HEK293T (cell line): ENCODE measurements around the gene HOXB6.

Experiments used
- CTCF ChIA-PET: fragments of 350-600 bp; formaldehyde crosslinking; extraction: SDS; loops from one replicate; lab custom pipeline; 2021; ENCODE audit warnings: antibody characterized with exemption, inconsistent platforms; lab: Yijun Ruan, JAX
- POLR2A ChIA-PET: fragments of 350-600 bp; formaldehyde crosslinking; extraction: SDS; loops from one replicate; lab custom pipeline; 2020; ENCODE audit warnings: antibody characterized with exemption, inconsistent platforms; lab: Yijun Ruan, JAX
- DNase-seq: peaks from one replicate; pipeline ENCODE4 v3.0.0; 2012; ENCODE audit warnings: mixed read lengths; ENCODE audit errors: extremely low spot score
- ARNT ChIP-seq: fragments of 450-650 bp; IDR thresholded peaks from 2 replicates; pipeline ENCODE4 v1.6.1; 2017; ENCODE audit warnings: mild to moderate bottlenecking
- BHLHE40 ChIP-seq: fragments of 450-650 bp; IDR thresholded peaks from 2 replicates; pipeline ENCODE4 v1.6.1; 2016; ENCODE audit warnings: mild to moderate bottlenecking, moderate library complexity, borderline replicate concordance
- CTBP1 ChIP-seq: fragments of 450-650 bp; IDR thresholded peaks from 2 replicates; pipeline ENCODE4 v1.6.1; 2016; ENCODE audit warnings: borderline replicate concordance
- ELF4 ChIP-seq: fragments of 450-650 bp; IDR thresholded peaks from 2 replicates; pipeline ENCODE4 v1.6.1; 2017; ENCODE audit warnings: antibody characterized with exemption
- FOXA1 ChIP-seq: fragments of 450-650 bp; IDR thresholded peaks from 2 replicates; pipeline ENCODE4 v1.6.1; 2016; ENCODE audit warnings: mild to moderate bottlenecking
- FOXK2 ChIP-seq: fragments of 450-650 bp; IDR thresholded peaks from 2 replicates; pipeline ENCODE4 v1.6.1; 2016; ENCODE audit warnings: mild to moderate bottlenecking
- FOXM1 ChIP-seq: fragments of 450-650 bp; IDR thresholded peaks from 2 replicates; pipeline ENCODE4 v1.6.1; 2017; ENCODE audit warnings: mild to moderate bottlenecking, borderline replicate concordance
- HDGF ChIP-seq: fragments of 450-650 bp; IDR thresholded peaks from 2 replicates; pipeline ENCODE4 v1.6.1; 2017; ENCODE audit warnings: antibody characterized with exemption, borderline replicate concordance
- L3MBTL2 ChIP-seq: fragments of 450-650 bp; conservative IDR thresholded peaks from 2 replicates; pipeline ENCODE4 v1.6.1; 2016; ENCODE audit warnings: mild to moderate bottlenecking
- LEF1 ChIP-seq: fragments of 450-650 bp; IDR thresholded peaks from 2 replicates; pipeline ENCODE4 v1.6.1; 2017; ENCODE audit warnings: mild to moderate bottlenecking, borderline replicate concordance
- NFRKB ChIP-seq: fragments of 450-650 bp; IDR thresholded peaks from 2 replicates; pipeline ENCODE4 v1.6.1; 2016; ENCODE audit warnings: mild to moderate bottlenecking, moderate library complexity
- SP1 ChIP-seq: fragments of 450-650 bp; IDR thresholded peaks from 2 replicates; pipeline ENCODE4 v1.6.1; 2017
- SUZ12 ChIP-seq: fragments of 450-650 bp; IDR thresholded peaks from 2 replicates; pipeline ENCODE4 v1.6.1; 2016; ENCODE audit warnings: mild to moderate bottlenecking
- TARDBP ChIP-seq: fragments of 450-650 bp; IDR thresholded peaks from 2 replicates; pipeline ENCODE4 v1.6.1; 2016
- ZNF384 ChIP-seq: fragments of 450-650 bp; IDR thresholded peaks from 2 replicates; pipeline ENCODE4 v1.6.1; 2016
- TF ChIP-seq, protein P1 (sequence below): fragments of 450-650 bp; IDR thresholded peaks from 2 replicates; pipeline ENCODE4 v1.6.1; 2016

HOXB6 gene

GRCh38 chr17:48625495-48626244 lies 20.9 kb upstream of the HOXB6 start:
- ChIA-PET POLR2A (interaction anchor here (0.8 to 4.0 kb wide), 18 partner anchors 10 to 470 kb away, joined by 3 to 23 read pairs (median 4); partner anchors contain the start of genes HOXB13 and HOXB8), CTCF (interaction anchor here (0.8 to 3.1 kb wide), 2 partner anchors 11 to 13 kb away, joined by 3 to 23 read pairs; no protein-coding TSS in a partner anchor)
- TF ChIP-seq LEF1 (no peak), TARDBP (no peak), ELF4 (no peak), FOXM1 (no peak), SUZ12 (no peak), BHLHE40 (no peak), SP1 (no peak), FOXA1 (no peak), ARNT (no peak), CTBP1 (no peak), HDGF (no peak), NFRKB (no peak), ZNF384 (no peak), FOXK2 (no peak), L3MBTL2 (no peak)
- TF ChIP-seq, protein P1, sequence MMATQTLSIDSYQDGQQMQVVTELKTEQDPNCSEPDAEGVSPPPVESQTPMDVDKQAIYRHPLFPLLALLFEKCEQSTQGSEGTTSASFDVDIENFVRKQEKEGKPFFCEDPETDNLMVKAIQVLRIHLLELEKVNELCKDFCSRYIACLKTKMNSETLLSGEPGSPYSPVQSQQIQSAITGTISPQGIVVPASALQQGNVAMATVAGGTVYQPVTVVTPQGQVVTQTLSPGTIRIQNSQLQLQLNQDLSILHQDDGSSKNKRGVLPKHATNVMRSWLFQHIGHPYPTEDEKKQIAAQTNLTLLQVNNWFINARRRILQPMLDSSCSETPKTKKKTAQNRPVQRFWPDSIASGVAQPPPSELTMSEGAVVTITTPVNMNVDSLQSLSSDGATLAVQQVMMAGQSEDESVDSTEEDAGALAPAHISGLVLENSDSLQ: no peak
- DNase-seq: no peak

DNA sequence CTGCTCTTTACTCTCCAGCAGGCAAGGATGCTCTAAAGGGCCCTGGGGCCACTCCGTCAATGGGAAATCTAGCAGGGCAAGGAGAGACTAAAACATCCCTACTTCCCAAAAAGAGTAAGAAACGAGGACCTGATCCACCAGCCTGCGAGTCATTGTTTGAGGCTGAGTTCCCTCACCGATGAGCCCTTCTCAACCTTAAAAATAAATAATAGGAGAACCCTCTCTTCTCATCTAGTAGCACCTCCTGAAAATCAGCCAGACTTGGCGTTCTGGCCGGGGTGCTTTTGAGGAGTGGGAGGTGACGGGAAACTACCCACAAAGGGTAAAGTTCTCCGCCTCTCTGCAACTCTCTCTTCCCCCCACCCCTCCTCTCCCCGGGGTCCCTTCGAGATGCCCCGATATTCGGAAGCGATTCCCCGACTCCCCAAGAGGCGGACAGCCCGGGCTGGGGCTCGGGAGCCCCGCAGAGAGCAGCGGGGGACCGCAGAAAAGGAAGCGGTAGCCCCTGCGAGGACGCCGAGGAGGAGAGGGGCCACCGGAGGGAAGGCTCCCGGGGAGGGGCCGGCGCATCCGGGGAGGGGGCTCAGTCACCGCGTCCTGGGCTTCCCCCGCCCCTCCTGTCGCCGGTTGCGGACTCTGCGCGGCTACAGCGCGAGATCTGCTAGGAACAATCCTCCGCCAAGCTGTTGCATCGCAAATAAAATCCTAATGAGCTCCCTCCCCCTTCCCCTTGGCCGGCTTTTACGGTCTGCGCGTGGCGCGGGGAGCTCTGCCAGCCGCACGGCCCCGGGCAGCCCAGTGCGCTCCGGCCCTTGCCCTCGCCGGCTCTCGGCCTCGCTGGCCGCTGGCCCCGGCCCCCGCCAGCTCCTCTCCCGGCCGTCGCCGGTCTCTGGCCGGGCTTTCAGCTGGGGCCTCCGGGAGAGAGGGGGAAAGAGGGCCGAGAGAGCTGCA lies 20.0 kb upstream of the HOXB6 start:
- POLR2A ChIA-PET: interaction anchor here (0.8 to 4.0 kb wide), 12 partner anchors 7 to 362 kb away, joined by 3 to 23 read pairs (median 7); no protein-coding TSS in a partner anchor
- no peak for TF ChIP-seq ARNT
- no peak for TF ChIP-seq FOXK2
- TF ChIP-seq TARDBP: no peak
- TF ChIP-seq, protein P1: no peak
- no peak for TF ChIP-seq FOXA1
- TF ChIP-seq HDGF: no peak
- no peak for TF ChIP-seq ELF4
- no peak for TF ChIP-seq SP1
- no peak; the same call in 1 of the 2 replicates for TF ChIP-seq CTBP1
- no peak for TF ChIP-seq NFRKB
- no peak for TF ChIP-seq SUZ12
- no peak for TF ChIP-seq BHLHE40
- TF ChIP-seq FOXM1: no peak
- TF ChIP-seq ZNF384: no peak
- no peak for TF ChIP-seq L3MBTL2
- no peak for TF ChIP-seq LEF1
- CTCF ChIA-PET: interaction anchor here (0.5 to 3.1 kb wide), 2 partner anchors 12 to 317 kb away, joined by 4 to 23 read pairs; no protein-coding TSS in a partner anchor
- no peak for DNase-seq

DNA sequence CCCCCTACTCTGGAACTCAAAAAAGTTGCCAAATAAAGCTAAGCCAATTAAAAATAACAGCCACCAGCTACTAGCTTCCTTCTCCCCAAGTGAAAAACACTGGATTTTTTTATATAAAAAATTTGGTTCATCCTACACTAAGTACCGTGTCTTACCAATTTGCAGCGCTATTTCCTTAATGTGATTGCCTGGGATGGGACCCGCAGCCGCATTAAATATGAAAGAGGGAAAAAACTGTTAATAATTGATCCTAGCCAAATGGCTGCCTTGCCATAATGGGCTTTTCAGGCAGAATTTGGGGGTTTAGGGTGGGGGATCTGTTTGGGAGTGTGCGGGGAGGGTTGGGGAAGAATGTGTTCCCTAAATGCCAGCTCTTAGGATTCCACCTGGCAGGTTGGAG lies 19.3 kb upstream of the HOXB6 start:
- ChIA-PET CTCF (interaction anchor here (0.5 to 2.1 kb wide), 2 partner anchors 12 to 316 kb away, joined by 4 to 6 read pairs; no protein-coding TSS in a partner anchor), POLR2A (interaction anchor here (1.2 to 1.9 kb wide), 3 partner anchors 8 to 15 kb away, joined by 7 to 9 read pairs (median 7); partner anchors contain the start of gene HOXB8)
- DNase-seq: no peak
- no peak for TF ChIP-seq LEF1
- no peak for TF ChIP-seq ARNT
- no peak for TF ChIP-seq L3MBTL2
- no peak for TF ChIP-seq SP1
- no peak for TF ChIP-seq ZNF384
- no peak for TF ChIP-seq CTBP1
- no peak for TF ChIP-seq TARDBP

DNA sequence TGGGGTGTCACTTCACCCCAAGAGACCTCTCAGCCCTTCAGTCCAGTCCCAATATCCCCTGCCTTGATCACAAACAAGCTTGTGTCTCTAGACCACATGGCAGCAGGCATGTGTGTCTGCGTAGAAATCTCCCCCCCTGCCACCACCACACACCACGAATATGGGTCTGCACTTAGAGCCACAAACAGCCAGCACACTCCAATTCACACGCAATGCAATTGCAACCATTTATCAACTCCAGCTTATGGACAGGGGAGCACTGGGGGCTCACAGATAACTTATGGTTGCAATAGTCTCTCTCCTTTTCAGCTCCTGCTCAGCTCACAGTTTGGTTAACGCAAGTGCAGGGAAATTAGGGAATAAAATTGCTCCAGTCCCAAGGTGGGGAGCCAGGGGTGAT lies 18.8 kb upstream of the HOXB6 start:
- no peak; the same call in 1 of the 2 replicates for TF ChIP-seq CTBP1
- TF ChIP-seq ELF4: no peak
- TF ChIP-seq ARNT: peak; percentile 81
- TF ChIP-seq, protein P1: peak; percentile 67
- TF ChIP-seq FOXA1: no peak
- TF ChIP-seq L3MBTL2: peak; percentile 43; the same call in 1 of the 2 replicates
- TF ChIP-seq SUZ12: no peak
- TF ChIP-seq HDGF: no peak
- TF ChIP-seq NFRKB: no peak
- 0 out of 2 replicates have a peak, but pooled peaks have one; percentile 9 for TF ChIP-seq FOXM1
- no peak for TF ChIP-seq LEF1
- no peak for TF ChIP-seq ZNF384
- DNase-seq: no peak
- ChIA-PET CTCF (interaction anchor here (2.1 kb wide), 1 partner anchor 13 kb away, joined by 6 read pairs; no protein-coding TSS in a partner anchor), POLR2A (interaction anchor here (0.8 to 1.9 kb wide), 7 partner anchors 8 to 120 kb away, joined by 3 to 9 read pairs (median 6); partner anchors contain the start of gene HOXB8)

GRCh38 chr17:48622857-48623256 lies 18.1 kb upstream of the HOXB6 start:
- no peak for TF ChIP-seq ELF4
- no peak for TF ChIP-seq HDGF
- TF ChIP-seq FOXK2: no peak
- no peak for TF ChIP-seq SP1
- no peak for TF ChIP-seq NFRKB
- TF ChIP-seq, protein P1: no peak
- no peak for TF ChIP-seq TARDBP
- no peak for TF ChIP-seq LEF1
- no peak for TF ChIP-seq FOXM1
- no peak for TF ChIP-seq FOXA1
- no peak for TF ChIP-seq ZNF384
- POLR2A ChIA-PET: interaction anchor here (0.8 to 2.7 kb wide), 11 partner anchors 8 to 407 kb away, joined by 3 to 9 read pairs (median 4); partner anchors contain the start of genes HOXB13 and HOXB8
- no peak for DNase-seq
- CTCF ChIA-PET: interaction anchor here (1.6 to 2.1 kb wide), 2 partner anchors 14 to 464 kb away, joined by 3 to 6 read pairs; no protein-coding TSS in a partner anchor
